ENCODE data around the gene USP24.
A peak's percentile ranks its signal among the peaks of the same experiment; 100 is the strongest.

The USP24 gene

GRCh38 chr1:55021942-55022546 lies 193.1 kb downstream of the USP24 start:
- Histone ChIP-seq H3K79me2 (ENCODE audit: control insufficient read depth, low read length) (no peaks in the 10 kb centered on the region), H3K36me3 (ENCODE audit: control insufficient read depth, low read length) (no peaks in the 10 kb centered on the region), H3K4me3 (ENCODE audit: low read length) (no peak overlapping the region), H3K4me1 (ENCODE audit: control insufficient read depth, low read length) (no peaks in the 10 kb centered on the region), H3K9me3 (ENCODE audit: control insufficient read depth, insufficient read depth, low read length) (no peaks in the 10 kb centered on the region), H3K27me3 (ENCODE audit: control insufficient read depth, low read length) (no peaks in the 10 kb centered on the region; the same call in 1 of the 2 replicates), H3K27ac (ENCODE audit: low read depth, low read length) (no peak overlapping the region), H3K9me2 (replicated peaks; ENCODE audit: control insufficient read depth, low read length) (no peaks in the 10 kb centered on the region), H3K4me2 (ENCODE audit: low read length) (no peak overlapping the region), H4K20me1 (ENCODE audit: control insufficient read depth, insufficient read depth, low read depth, low read length) (no peaks in the 10 kb centered on the region), H3F3A (ENCODE audit: control insufficient read depth, insufficient read depth) (no peaks in the 10 kb centered on the region)
- TF ChIP-seq, protein P1, sequence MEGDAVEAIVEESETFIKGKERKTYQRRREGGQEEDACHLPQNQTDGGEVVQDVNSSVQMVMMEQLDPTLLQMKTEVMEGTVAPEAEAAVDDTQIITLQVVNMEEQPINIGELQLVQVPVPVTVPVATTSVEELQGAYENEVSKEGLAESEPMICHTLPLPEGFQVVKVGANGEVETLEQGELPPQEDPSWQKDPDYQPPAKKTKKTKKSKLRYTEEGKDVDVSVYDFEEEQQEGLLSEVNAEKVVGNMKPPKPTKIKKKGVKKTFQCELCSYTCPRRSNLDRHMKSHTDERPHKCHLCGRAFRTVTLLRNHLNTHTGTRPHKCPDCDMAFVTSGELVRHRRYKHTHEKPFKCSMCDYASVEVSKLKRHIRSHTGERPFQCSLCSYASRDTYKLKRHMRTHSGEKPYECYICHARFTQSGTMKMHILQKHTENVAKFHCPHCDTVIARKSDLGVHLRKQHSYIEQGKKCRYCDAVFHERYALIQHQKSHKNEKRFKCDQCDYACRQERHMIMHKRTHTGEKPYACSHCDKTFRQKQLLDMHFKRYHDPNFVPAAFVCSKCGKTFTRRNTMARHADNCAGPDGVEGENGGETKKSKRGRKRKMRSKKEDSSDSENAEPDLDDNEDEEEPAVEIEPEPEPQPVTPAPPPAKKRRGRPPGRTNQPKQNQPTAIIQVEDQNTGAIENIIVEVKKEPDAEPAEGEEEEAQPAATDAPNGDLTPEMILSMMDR (IDR thresholded peaks at IDR 0.05; ENCODE audit: low read depth, low read length, poor library complexity, severe bottlenecking): peak; percentile 94
- TF ChIP-seq EZH2phosphoT487 (IDR thresholded peaks at IDR 0.05; ENCODE audit: borderline replicate concordance, low read length): no peak

DNA sequence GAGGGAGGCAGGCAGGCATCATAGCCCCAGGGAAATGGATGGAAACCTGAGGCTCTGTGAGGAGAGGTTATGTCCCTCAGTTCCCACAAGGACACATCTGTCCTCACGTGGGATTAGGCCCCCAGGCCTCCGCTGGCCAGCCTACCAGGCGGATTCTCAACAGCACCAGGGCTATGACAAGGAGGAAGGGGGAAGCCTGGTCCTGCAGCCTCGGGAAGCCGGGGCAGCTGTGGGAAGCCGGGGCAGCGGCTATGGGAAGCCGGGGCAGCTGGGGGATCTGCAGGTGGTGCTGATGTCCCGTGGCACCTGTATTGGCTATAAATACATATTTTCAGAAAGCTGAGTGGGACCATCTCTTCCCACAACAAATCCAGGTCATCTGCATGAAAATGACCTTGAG lies 196.8 kb downstream of the USP24 start:
- H3K36me3 ChIP-seq (ENCODE audit: control insufficient read depth, low read length): no peaks in the 10 kb centered on the region
- H4K20me1 ChIP-seq (ENCODE audit: control insufficient read depth, insufficient read depth, low read depth, low read length): no peaks in the 10 kb centered on the region
- H3K27me3 ChIP-seq (ENCODE audit: control insufficient read depth, low read length): no peaks in the 10 kb centered on the region; the same call in none of the 2 replicates
- H3K79me2 ChIP-seq (ENCODE audit: control insufficient read depth, low read length): no peaks in the 10 kb centered on the region
- no peaks in the 10 kb centered on the region for H3K4me1 ChIP-seq (ENCODE audit: control insufficient read depth, low read length)
- H3K4me2 ChIP-seq (ENCODE audit: low read length): no peak overlapping the region
- no peak overlapping the region for H3K27ac ChIP-seq (ENCODE audit: low read depth, low read length)
- H3F3A ChIP-seq (ENCODE audit: control insufficient read depth, insufficient read depth): no peaks in the 10 kb centered on the region
- no peak overlapping the region for H3K4me3 ChIP-seq (ENCODE audit: low read length)
- TF ChIP-seq EZH2phosphoT487 (IDR thresholded peaks at IDR 0.05; ENCODE audit: borderline replicate concordance, low read length): no peak
- TF ChIP-seq, protein P1 (IDR thresholded peaks at IDR 0.05; ENCODE audit: low read depth, low read length, poor library complexity, severe bottlenecking): no peak
- H3K9me2 ChIP-seq (replicated peaks; ENCODE audit: control insufficient read depth, low read length): no peaks in the 10 kb centered on the region
- no peaks in the 10 kb centered on the region for H3K9me3 ChIP-seq (ENCODE audit: control insufficient read depth, insufficient read depth, low read length)

All from DOHH2 (cell line).